ENCODE measurements around the gene GNG4.

DNA sequence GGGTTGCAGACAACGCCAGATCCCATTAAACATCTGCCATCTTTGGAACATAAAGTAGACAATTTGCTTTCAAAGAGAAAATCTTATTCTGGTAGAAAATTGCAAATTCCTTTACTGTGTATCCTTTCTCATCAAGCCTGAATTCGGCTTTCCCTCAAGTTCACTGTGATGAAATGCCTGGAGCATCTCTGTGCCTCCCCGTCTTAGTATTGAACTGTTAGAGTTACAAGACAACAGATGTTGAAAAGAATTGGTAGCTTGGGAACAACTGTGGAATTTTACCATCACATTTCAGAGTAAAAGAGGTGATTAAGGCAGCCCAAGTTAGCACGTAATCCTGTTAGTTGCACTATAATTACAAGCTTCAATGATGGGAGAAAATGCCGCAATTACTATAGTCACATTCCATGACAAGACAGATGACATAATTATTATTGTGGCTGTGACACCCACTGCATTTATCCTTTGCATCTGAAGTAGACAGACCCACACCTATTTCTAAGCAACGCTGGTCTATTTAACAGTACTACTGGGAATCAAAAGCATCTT is 90.9 kb downstream of the GNG4 start:
- TF ChIP-seq, protein P1, sequence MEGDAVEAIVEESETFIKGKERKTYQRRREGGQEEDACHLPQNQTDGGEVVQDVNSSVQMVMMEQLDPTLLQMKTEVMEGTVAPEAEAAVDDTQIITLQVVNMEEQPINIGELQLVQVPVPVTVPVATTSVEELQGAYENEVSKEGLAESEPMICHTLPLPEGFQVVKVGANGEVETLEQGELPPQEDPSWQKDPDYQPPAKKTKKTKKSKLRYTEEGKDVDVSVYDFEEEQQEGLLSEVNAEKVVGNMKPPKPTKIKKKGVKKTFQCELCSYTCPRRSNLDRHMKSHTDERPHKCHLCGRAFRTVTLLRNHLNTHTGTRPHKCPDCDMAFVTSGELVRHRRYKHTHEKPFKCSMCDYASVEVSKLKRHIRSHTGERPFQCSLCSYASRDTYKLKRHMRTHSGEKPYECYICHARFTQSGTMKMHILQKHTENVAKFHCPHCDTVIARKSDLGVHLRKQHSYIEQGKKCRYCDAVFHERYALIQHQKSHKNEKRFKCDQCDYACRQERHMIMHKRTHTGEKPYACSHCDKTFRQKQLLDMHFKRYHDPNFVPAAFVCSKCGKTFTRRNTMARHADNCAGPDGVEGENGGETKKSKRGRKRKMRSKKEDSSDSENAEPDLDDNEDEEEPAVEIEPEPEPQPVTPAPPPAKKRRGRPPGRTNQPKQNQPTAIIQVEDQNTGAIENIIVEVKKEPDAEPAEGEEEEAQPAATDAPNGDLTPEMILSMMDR (IDR thresholded peaks at IDR 0.05; ENCODE audit: poor library complexity) = no peak
- no peak for TF ChIP-seq EZH2phosphoT487 (IDR thresholded peaks at IDR 0.05; ENCODE audit: low read depth, severe bottlenecking, unreplicated experiment)
